ENCODE results near the gene LRRC74B. TPM values are rescaled to one million over a fixed set of nuclear protein-coding genes. Genes with fewer than 3 reads are reported as not detected.
"Not testable (repeated sequence)": the region's sequence is repeated elsewhere in the genome, so short reads cannot be mapped to it uniquely, and the experiment has no call there.

The LRRC74B gene
- total RNA-seq, 5 donors from 2014 or later (not counting 1 experiment from before 2014, with no cell fraction given), result 0.16 to 0.25 TPM; not detected in 3

DNA sequence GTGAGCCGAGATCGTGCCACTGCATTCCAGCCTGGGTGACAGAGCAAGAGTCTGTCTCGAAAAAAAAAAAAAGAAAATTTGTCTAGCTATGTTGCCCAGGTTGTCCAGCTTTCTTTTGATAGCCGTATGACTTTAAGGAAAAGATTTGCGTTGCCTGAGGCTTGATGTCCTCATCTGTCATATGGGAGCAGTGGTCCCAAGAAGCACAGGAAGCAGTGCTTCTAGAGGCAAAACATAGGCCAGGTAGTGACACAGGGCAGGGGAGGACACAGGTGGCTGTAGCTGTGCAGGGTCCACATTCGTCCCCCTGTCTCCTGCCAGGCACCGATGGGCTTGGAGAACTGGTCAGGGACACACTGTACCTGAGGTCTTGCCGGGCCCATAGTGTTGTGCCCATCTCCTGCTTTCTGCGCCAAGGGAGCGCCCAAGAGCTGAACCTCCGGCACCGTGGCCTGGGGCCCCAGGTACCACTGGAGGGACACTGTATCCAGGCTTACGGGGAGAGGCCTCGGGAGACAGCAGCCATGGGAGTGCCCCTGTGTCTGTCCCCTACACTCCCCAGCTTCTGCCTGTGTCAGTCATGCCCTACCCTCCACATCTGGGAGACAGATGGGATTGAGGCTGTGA, 1.4 kb downstream of the LRRC74B start:
- Mint-ChIP-seq H3K9me3 (no peaks in the 10 kb centered on the region), H3K4me3 (no peak overlapping the region), H3K27ac (no peak overlapping the region), H3K36me3 (no peaks in the 10 kb centered on the region), H3K27me3 (peaks cover 18 to 33% of the 10 kb centered on the region in 2 donors), H3K4me1 (peaks cover 20 to 30% (median 29%) of the 10 kb centered on the region in 3 donors)
- no peaks in the 10 kb centered on the region for H3K36me3 ChIP-seq (ENCODE audit: control insufficient read depth in 2 of 2, extremely low read depth in 1 of 2, insufficient read depth in 1 of 2, low read length in 1 of 2)
- POLR2A ChIA-PET, result interaction anchor here in 1 of 2 donors (0.6 kb wide), 1 partner anchor 974 kb away, joined by 3 read pairs; no protein-coding TSS in a partner anchor
- H3K9me3 ChIP-seq, result no peaks in the 10 kb centered on the region
- CTCF ChIA-PET, result no interaction called here
- 93% methylated on average over 12 of the region's 14 CpGs for WGBS (ENCODE audit: insufficient coverage)
- ATAC-seq (replicated peaks in 1 of 4) (no peak), DNase-seq (no peak)
- no peak overlapping the region for H3K27ac ChIP-seq (ENCODE audit: low read length)
- H3K4me1 ChIP-seq (ENCODE audit: control insufficient read depth in 1 of 2, extremely low read depth in 1 of 2, insufficient read depth in 2 of 2, low read length in 2 of 2), result peaks cover 0 to 27% of the 10 kb centered on the region in 2 experiments
- peaks cover 0 to 41% of the 10 kb centered on the region in 2 experiments for H3K27me3 ChIP-seq (replicated peaks in 1 of 2; ENCODE audit: control insufficient read depth in 2 of 2, extremely low read depth in 1 of 2, insufficient read depth in 2 of 2, low read length in 1 of 2)
- no peak overlapping the region for H3K4me3 ChIP-seq (ENCODE audit: control insufficient read depth in 1 of 2, extremely low read depth in 1 of 2, low read length in 1 of 2)

DNA sequence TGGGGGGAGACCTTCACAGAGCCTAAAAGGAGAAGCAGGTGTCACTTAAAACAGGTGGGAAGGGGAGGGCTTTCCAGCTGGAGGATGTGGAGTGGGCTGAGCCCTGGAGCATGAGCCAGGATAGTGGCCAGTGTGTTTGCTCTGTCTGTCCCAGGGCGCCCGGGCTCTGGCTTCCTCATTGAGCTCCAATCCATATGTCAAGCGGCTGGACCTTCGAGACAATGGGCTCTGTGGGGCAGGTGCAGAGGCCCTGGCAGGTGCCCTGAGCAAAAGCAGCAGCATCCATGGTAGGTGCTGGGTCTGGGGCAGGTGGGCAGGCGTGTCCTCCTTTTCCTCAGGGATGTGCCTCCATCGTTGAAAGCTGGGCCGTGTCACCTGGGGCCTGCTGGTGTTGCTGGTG, 2.0 kb downstream of the LRRC74B start:
- ChIA-PET POLR2A (interaction anchor here in 1 of 2 donors (0.5 kb wide), 1 partner anchor 284 kb away, joined by 3 read pairs; no protein-coding TSS in a partner anchor), CTCF (interaction anchor here (0.6 kb wide), 2 partner anchors 27 to 45 kb away, joined by 3 to 4 read pairs; no protein-coding TSS in a partner anchor)
- Mint-ChIP-seq H3K36me3 (no peaks in the 10 kb centered on the region), H3K9me3 (no peaks in the 10 kb centered on the region), H3K27me3 (peaks cover 15 to 28% of the 10 kb centered on the region in 2 donors), H3K4me1 (peaks cover 20 to 29% (median 29%) of the 10 kb centered on the region in 3 donors), H3K4me3 (no peak overlapping the region), H3K27ac (no peak overlapping the region)
- Histone ChIP-seq H3K36me3 (ENCODE audit: control insufficient read depth in 2 of 2, extremely low read depth in 1 of 2, insufficient read depth in 1 of 2, low read length in 1 of 2) (no peaks in the 10 kb centered on the region), H3K9me3 (no peaks in the 10 kb centered on the region), H3K27me3 (replicated peaks in 1 of 2; ENCODE audit: control insufficient read depth in 2 of 2, extremely low read depth in 1 of 2, insufficient read depth in 2 of 2, low read length in 1 of 2) (peaks cover 0 to 36% of the 10 kb centered on the region in 2 experiments), H3K27ac (ENCODE audit: low read length) (no peak overlapping the region), H3K4me3 (ENCODE audit: control insufficient read depth in 1 of 2, extremely low read depth in 1 of 2, low read length in 1 of 2) (no peak overlapping the region), H3K4me1 (ENCODE audit: control insufficient read depth in 1 of 2, extremely low read depth in 1 of 2, insufficient read depth in 2 of 2, low read length in 2 of 2) (peaks cover 0 to 27% of the 10 kb centered on the region in 2 experiments)
- WGBS (ENCODE audit: insufficient coverage), result 53% methylated on average over 3 of the region's 7 CpGs
- ATAC-seq (replicated peaks in 1 of 4) (no peak), DNase-seq (no peak)

DNA sequence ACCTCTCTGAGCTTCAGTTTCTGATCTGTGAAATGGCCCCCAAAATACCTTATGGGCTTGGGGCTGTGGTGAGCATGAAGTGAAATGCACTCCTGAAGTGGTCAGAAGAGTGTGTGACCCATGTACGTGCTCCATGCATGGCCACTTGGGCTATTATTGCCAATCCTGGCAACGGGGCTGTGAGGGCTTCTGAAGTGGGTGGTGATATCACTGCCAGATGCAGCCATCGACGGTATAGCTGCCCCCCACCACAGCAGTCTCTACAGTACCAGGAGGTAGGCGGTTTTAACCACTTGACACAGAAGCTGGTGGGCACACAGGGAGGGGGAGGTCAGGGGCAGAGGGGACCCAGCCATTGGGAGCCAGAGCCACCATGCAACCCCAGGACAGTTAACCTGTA, 2.7 kb downstream of the LRRC74B start:
- CTCF ChIA-PET, result interaction anchor here in 1 of 2 donors (0.6 kb wide), 1 partner anchor 27 kb away, joined by 3 read pairs; no protein-coding TSS in a partner anchor
- H3K9me3 Mint-ChIP-seq; H3K27ac Mint-ChIP-seq; H3K36me3 Mint-ChIP-seq; H3K4me3 ChIP-seq (ENCODE audit: control insufficient read depth in 1 of 2, extremely low read depth in 1 of 2, low read length in 1 of 2); POLR2A ChIA-PET; ATAC-seq (replicated peaks in 1 of 4); H3K4me3 Mint-ChIP-seq; DNase-seq; H3K36me3 ChIP-seq (ENCODE audit: control insufficient read depth in 2 of 2, extremely low read depth in 1 of 2, insufficient read depth in 1 of 2, low read length in 1 of 2); H3K27ac ChIP-seq (ENCODE audit: low read length); H3K9me3 ChIP-seq: not testable (repeated sequence)
- H3K27me3 ChIP-seq (replicated peaks in 1 of 2; ENCODE audit: control insufficient read depth in 2 of 2, extremely low read depth in 1 of 2, insufficient read depth in 2 of 2, low read length in 1 of 2), result peaks cover 0 to 36% of the 10 kb centered on the region in 2 experiments
- peaks cover 16 to 22% (median 22%) of the 10 kb centered on the region in 3 donors for H3K4me1 Mint-ChIP-seq
- no CpG with 5 or more reads among the region's 5 CpGs for WGBS (ENCODE audit: insufficient coverage)
- peaks cover 0 to 26% of the 10 kb centered on the region in 2 experiments for H3K4me1 ChIP-seq (ENCODE audit: control insufficient read depth in 1 of 2, extremely low read depth in 1 of 2, insufficient read depth in 2 of 2, low read length in 2 of 2)
- H3K27me3 Mint-ChIP-seq, result peaks cover 8 to 21% of the 10 kb centered on the region in 2 donors

DNA sequence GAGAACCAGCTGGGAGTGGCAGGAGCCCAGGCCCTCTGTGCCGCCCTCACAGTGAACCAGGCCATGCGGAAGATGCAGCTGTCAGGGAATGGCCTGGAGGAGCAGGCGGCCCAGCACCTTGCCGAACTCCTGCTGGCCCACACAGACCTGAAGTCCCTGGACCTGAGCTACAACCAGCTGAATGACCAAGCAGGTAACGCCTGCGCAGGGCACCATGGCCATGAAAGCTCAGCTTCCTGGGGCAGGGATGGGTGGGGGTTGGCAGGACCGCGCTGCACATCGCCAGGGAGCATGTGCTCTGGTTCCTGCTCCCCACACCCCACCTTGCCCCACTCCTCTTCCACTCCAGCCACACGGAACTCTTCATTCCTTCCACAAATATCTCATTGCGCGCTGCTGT, 3.2 kb downstream of the LRRC74B start:
- H3K27ac Mint-ChIP-seq; H3K36me3 Mint-ChIP-seq; H3K4me3 ChIP-seq (ENCODE audit: control insufficient read depth in 1 of 2, extremely low read depth in 1 of 2, low read length in 1 of 2); H3K27ac ChIP-seq (ENCODE audit: low read length); H3K36me3 ChIP-seq (ENCODE audit: control insufficient read depth in 2 of 2, extremely low read depth in 1 of 2, insufficient read depth in 1 of 2, low read length in 1 of 2); H3K9me3 ChIP-seq; CTCF ChIA-PET; DNase-seq; ATAC-seq (replicated peaks in 1 of 4); H3K4me3 Mint-ChIP-seq; POLR2A ChIA-PET; H3K9me3 Mint-ChIP-seq: not testable (repeated sequence)
- H3K4me1 Mint-ChIP-seq, result peaks cover 14 to 21% (median 17%) of the 10 kb centered on the region in 3 donors
- peaks cover 0 to 31% of the 10 kb centered on the region in 2 experiments for H3K27me3 ChIP-seq (replicated peaks in 1 of 2; ENCODE audit: control insufficient read depth in 2 of 2, extremely low read depth in 1 of 2, insufficient read depth in 2 of 2, low read length in 1 of 2)
- no CpG with 5 or more reads among the region's 12 CpGs for WGBS (ENCODE audit: insufficient coverage)
- peaks cover 0 to 21% of the 10 kb centered on the region in 2 experiments for H3K4me1 ChIP-seq (ENCODE audit: control insufficient read depth in 1 of 2, extremely low read depth in 1 of 2, insufficient read depth in 2 of 2, low read length in 2 of 2)
- peaks cover 3 to 16% of the 10 kb centered on the region in 2 donors for H3K27me3 Mint-ChIP-seq

DNA sequence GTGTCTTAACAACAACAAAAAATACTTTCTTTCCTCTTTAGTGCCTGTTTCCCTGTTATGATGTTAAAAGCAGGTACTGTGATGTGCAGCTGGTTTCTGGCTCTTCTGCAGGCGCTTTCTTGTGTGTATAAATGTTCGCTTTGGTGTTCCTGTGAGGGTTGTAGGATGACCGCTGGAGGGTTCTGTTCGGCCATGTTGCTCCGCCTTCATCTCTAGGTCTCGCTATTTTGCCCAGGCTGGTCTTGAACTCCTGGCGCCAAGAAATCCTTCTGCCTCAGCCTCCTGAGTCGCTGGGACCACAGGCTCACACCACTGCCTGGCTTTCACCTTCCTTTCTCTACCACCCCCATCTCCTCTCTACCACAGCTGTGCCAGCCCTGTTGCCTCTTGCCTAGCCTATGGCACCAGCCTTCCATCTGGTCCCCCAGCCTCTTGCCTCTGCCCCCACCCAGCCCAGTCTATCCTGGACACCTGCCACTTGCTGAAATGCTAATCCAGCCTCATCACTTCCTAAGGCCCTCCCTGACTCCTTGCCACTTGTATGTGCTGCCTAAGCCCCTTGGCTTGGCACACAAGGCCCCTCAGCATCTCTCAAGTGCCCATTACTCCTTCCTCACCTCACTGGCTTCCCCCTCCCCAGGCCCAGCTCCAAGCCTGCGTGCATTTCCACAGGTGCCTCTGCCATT, 5.5 kb downstream of the LRRC74B start:
- Histone ChIP-seq H3K36me3 (ENCODE audit: control insufficient read depth in 2 of 2, extremely low read depth in 1 of 2, insufficient read depth in 1 of 2, low read length in 1 of 2) (no peaks in the 10 kb centered on the region), H3K4me3 (ENCODE audit: control insufficient read depth in 1 of 2, extremely low read depth in 1 of 2, low read length in 1 of 2) (no peak overlapping the region), H3K4me1 (ENCODE audit: control insufficient read depth in 1 of 2, extremely low read depth in 1 of 2, insufficient read depth in 2 of 2, low read length in 2 of 2) (peaks cover 7 to 10% of the 10 kb centered on the region in 2 experiments), H3K27ac (ENCODE audit: low read length) (no peak overlapping the region), H3K27me3 (replicated peaks in 1 of 2; ENCODE audit: control insufficient read depth in 2 of 2, extremely low read depth in 1 of 2, insufficient read depth in 2 of 2, low read length in 1 of 2) (peaks cover 0 to 23% of the 10 kb centered on the region in 2 experiments), H3K9me3 (no peaks in the 10 kb centered on the region)
- ATAC-seq (replicated peaks in 1 of 4), result no peak
- H3K27me3 Mint-ChIP-seq, result peaks cover 0 to 1% of the 10 kb centered on the region in 2 donors
- no peak overlapping the region for H3K4me3 Mint-ChIP-seq
- whole genome bisulfite sequencing (ENCODE audit: insufficient coverage), result 64% methylated on average over 4 of the region's 9 CpGs
- peaks cover 12 to 18% (median 14%) of the 10 kb centered on the region in 3 donors for H3K4me1 Mint-ChIP-seq
- no peaks in the 10 kb centered on the region for H3K36me3 Mint-ChIP-seq
- POLR2A ChIA-PET, result no interaction called here
- CTCF ChIA-PET, result no interaction called here
- no peaks in the 10 kb centered on the region for H3K9me3 Mint-ChIP-seq
- no peak overlapping the region for H3K27ac Mint-ChIP-seq
- no peak for DNase-seq

DNA sequence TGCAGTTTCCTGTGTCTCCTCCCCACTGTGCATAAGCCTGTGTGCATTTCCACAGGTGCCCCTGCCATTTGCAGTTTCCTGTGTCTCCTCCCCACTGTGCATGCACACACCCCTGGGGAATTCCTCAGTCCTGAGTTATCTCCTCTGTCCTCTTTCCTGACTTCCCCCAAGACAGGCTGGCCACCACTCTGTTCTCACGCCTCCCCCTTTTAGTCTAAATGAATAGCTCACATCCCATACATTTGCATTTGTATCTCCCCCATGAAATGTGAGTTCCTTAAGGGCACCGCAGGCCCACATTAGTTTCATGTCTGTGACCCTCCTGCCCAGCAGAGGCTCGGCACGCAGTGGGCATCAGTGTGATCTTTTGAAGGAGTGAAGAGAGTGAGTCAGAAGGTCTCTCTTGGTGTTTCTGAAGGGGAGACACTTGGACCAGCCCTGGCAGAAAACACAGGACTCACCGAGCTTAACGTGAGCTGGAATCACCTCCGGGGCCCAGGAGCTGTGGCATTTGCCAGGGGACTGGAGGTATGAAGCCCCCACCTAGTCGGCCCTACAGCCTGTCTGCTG, 6.2 kb downstream of the LRRC74B start:
- Histone ChIP-seq H3K27ac (ENCODE audit: low read length) (no peak overlapping the region), H3K36me3 (ENCODE audit: control insufficient read depth in 2 of 2, extremely low read depth in 1 of 2, insufficient read depth in 1 of 2, low read length in 1 of 2) (no peaks in the 10 kb centered on the region), H3K9me3 (no peaks in the 10 kb centered on the region), H3K4me1 (ENCODE audit: control insufficient read depth in 1 of 2, extremely low read depth in 1 of 2, insufficient read depth in 2 of 2, low read length in 2 of 2) (peaks cover 8 to 10% of the 10 kb centered on the region in 2 experiments), H3K27me3 (replicated peaks in 1 of 2; ENCODE audit: control insufficient read depth in 2 of 2, extremely low read depth in 1 of 2, insufficient read depth in 2 of 2, low read length in 1 of 2) (peaks cover 0 to 23% of the 10 kb centered on the region in 2 experiments), H3K4me3 (ENCODE audit: control insufficient read depth in 1 of 2, extremely low read depth in 1 of 2, low read length in 1 of 2) (no peak overlapping the region)
- ChIA-PET POLR2A (no interaction called here), CTCF (no interaction called here)
- 75% methylated on average over 8 of the region's 8 CpGs for WGBS (ENCODE audit: insufficient coverage)
- Mint-ChIP-seq H3K9me3 (no peaks in the 10 kb centered on the region), H3K27me3 (peaks cover 5% of the 10 kb centered on the region in 2 donors), H3K4me1 (peaks cover 19 to 24% (median 19%) of the 10 kb centered on the region in 3 donors), H3K27ac (no peak overlapping the region), H3K36me3 (no peaks in the 10 kb centered on the region), H3K4me3 (no peak overlapping the region)
- ATAC-seq (replicated peaks in 1 of 4), result no peak
- no peak for DNase-seq
